ENCODE measurements around the gene ELOVL4.

The ELOVL4 gene

GRCh38 chr6:79909517-79909916 is 37.8 kb downstream of the ELOVL4 start:
- no peaks in the 10 kb centered on the region for H3K4me1 ChIP-seq (ENCODE audit: control insufficient read depth, low read length)
- no peaks in the 10 kb centered on the region for H3K36me3 ChIP-seq (ENCODE audit: control insufficient read depth, low read length)
- H3K27me3 ChIP-seq (ENCODE audit: control insufficient read depth, low read length) = no peaks in the 10 kb centered on the region
- H3K4me3 ChIP-seq (ENCODE audit: low read length) = no peak overlapping the region
- H3K27ac ChIP-seq (ENCODE audit: low read depth, low read length) = no peak overlapping the region
- H3K4me2 ChIP-seq (ENCODE audit: low read length) = no peak overlapping the region
- no peaks in the 10 kb centered on the region for H4K20me1 ChIP-seq (ENCODE audit: control insufficient read depth, insufficient read depth, low read depth, low read length)
- no peaks in the 10 kb centered on the region for H3K79me2 ChIP-seq (ENCODE audit: control insufficient read depth, low read length)
- TF ChIP-seq EZH2phosphoT487 (IDR thresholded peaks at IDR 0.05; ENCODE audit: borderline replicate concordance, low read length) = no peak
- TF ChIP-seq, protein P1, sequence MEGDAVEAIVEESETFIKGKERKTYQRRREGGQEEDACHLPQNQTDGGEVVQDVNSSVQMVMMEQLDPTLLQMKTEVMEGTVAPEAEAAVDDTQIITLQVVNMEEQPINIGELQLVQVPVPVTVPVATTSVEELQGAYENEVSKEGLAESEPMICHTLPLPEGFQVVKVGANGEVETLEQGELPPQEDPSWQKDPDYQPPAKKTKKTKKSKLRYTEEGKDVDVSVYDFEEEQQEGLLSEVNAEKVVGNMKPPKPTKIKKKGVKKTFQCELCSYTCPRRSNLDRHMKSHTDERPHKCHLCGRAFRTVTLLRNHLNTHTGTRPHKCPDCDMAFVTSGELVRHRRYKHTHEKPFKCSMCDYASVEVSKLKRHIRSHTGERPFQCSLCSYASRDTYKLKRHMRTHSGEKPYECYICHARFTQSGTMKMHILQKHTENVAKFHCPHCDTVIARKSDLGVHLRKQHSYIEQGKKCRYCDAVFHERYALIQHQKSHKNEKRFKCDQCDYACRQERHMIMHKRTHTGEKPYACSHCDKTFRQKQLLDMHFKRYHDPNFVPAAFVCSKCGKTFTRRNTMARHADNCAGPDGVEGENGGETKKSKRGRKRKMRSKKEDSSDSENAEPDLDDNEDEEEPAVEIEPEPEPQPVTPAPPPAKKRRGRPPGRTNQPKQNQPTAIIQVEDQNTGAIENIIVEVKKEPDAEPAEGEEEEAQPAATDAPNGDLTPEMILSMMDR (IDR thresholded peaks at IDR 0.05; ENCODE audit: low read depth, low read length, poor library complexity, severe bottlenecking) = no peak
- H3K9me2 ChIP-seq (replicated peaks; ENCODE audit: control insufficient read depth, low read length) = no peaks in the 10 kb centered on the region
- H3F3A ChIP-seq (ENCODE audit: control insufficient read depth, insufficient read depth) = no peaks in the 10 kb centered on the region
- H3K9me3 ChIP-seq (ENCODE audit: control insufficient read depth, insufficient read depth, low read length) = no peaks in the 10 kb centered on the region

DNA sequence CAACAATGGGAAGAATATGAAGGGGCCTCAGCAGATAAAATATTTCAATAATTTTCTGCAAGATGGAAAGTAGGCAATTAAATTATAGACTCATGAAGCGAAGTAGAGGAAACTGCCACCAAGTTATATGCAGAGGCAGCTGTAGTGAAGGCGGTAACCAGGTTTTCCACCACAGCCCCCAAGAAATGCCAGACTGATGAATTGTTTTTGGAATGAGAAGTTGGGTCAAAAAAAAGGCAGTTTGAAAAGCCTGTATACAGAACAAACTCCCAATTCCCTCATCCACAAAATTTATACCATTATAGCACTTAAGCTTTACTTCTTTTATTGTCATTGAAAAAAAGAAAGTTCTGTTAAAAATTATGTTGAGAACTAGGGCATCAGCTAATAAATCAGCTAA is 45.3 kb downstream of the ELOVL4 start:
- H3K36me3 ChIP-seq (ENCODE audit: control insufficient read depth, low read length) = no peaks in the 10 kb centered on the region
- no peaks in the 10 kb centered on the region for H3F3A ChIP-seq (ENCODE audit: control insufficient read depth, insufficient read depth)
- no peaks in the 10 kb centered on the region for H4K20me1 ChIP-seq (ENCODE audit: control insufficient read depth, insufficient read depth, low read depth, low read length)
- no peaks in the 10 kb centered on the region for H3K79me2 ChIP-seq (ENCODE audit: control insufficient read depth, low read length)
- H3K4me1 ChIP-seq (ENCODE audit: control insufficient read depth, low read length) = no peaks in the 10 kb centered on the region
- no peak overlapping the region for H3K27ac ChIP-seq (ENCODE audit: low read depth, low read length)
- H3K9me3 ChIP-seq (ENCODE audit: control insufficient read depth, insufficient read depth, low read length) = no peaks in the 10 kb centered on the region
- H3K27me3 ChIP-seq (ENCODE audit: control insufficient read depth, low read length) = 0 out of 2 replicates have a peak, but pooled peaks cover 5% of the 10 kb centered on the region
- H3K4me3 ChIP-seq (ENCODE audit: low read length) = no peak overlapping the region
- TF ChIP-seq, protein P1 (IDR thresholded peaks at IDR 0.05; ENCODE audit: low read depth, low read length, poor library complexity, severe bottlenecking) = no peak
- TF ChIP-seq EZH2phosphoT487 (IDR thresholded peaks at IDR 0.05; ENCODE audit: borderline replicate concordance, low read length) = no peak
- no peak overlapping the region for H3K4me2 ChIP-seq (ENCODE audit: low read length)
- H3K9me2 ChIP-seq (replicated peaks; ENCODE audit: control insufficient read depth, low read length) = no peaks in the 10 kb centered on the region

GRCh38 chr6:79898076-79898475 is 49.3 kb downstream of the ELOVL4 start:
- H3K27me3 ChIP-seq (ENCODE audit: control insufficient read depth, low read length) = peaks cover 7% of the 10 kb centered on the region; the same call in 1 of the 2 replicates
- H3K4me3 ChIP-seq (ENCODE audit: low read length) = no peak overlapping the region
- no peaks in the 10 kb centered on the region for H3K36me3 ChIP-seq (ENCODE audit: control insufficient read depth, low read length)
- no peak overlapping the region for H3K4me2 ChIP-seq (ENCODE audit: low read length)
- TF ChIP-seq, protein P1 (IDR thresholded peaks at IDR 0.05; ENCODE audit: low read depth, low read length, poor library complexity, severe bottlenecking) = no peak
- TF ChIP-seq EZH2phosphoT487 (IDR thresholded peaks at IDR 0.05; ENCODE audit: borderline replicate concordance, low read length) = no peak
- no peaks in the 10 kb centered on the region for H3K9me2 ChIP-seq (replicated peaks; ENCODE audit: control insufficient read depth, low read length)
- H4K20me1 ChIP-seq (ENCODE audit: control insufficient read depth, insufficient read depth, low read depth, low read length) = no peaks in the 10 kb centered on the region
- H3K9me3 ChIP-seq (ENCODE audit: control insufficient read depth, insufficient read depth, low read length) = no peaks in the 10 kb centered on the region
- H3K27ac ChIP-seq (ENCODE audit: low read depth, low read length) = no peak overlapping the region
- no peaks in the 10 kb centered on the region for H3K4me1 ChIP-seq (ENCODE audit: control insufficient read depth, low read length)
- H3F3A ChIP-seq (ENCODE audit: control insufficient read depth, insufficient read depth) = no peaks in the 10 kb centered on the region
- no peaks in the 10 kb centered on the region for H3K79me2 ChIP-seq (ENCODE audit: control insufficient read depth, low read length)
